ENCODE data around the gene ZFP64.
"Not testable (repeated sequence)": the region's sequence is repeated elsewhere in the genome, so short reads cannot be mapped to it uniquely, and the experiment has no call there.

The ZFP64 gene

GRCh38 chr20:52191132-52191915 lies at the start of gene ZFP64:
Gene ZFP64 (minus strand): TSS chr20:52191779. CDS start chr20:52191636, 143 bp downstream.
- peak; percentile 90 for DNase-seq

DNA sequence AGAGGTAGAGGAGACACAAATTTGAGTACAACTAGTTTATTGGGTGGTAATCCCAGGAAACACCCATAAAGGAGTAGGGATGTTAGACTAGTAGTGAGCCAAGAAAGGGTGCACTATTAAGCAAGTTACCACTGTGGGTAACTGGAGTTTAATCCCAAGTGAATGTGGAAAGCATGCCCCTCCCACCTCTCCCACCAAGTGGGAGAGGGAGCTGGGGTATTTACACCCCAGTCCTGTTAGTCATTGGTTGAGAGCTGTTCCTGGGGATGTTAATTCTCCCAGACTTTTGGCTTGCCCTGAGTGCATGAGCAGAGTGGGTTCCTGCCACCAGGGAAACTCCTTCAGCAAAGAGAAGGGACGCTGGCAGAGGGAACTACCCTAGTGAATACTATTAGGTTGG lies 49.2 kb upstream of the ZFP64 start:
- no peak for DNase-seq

DNA sequence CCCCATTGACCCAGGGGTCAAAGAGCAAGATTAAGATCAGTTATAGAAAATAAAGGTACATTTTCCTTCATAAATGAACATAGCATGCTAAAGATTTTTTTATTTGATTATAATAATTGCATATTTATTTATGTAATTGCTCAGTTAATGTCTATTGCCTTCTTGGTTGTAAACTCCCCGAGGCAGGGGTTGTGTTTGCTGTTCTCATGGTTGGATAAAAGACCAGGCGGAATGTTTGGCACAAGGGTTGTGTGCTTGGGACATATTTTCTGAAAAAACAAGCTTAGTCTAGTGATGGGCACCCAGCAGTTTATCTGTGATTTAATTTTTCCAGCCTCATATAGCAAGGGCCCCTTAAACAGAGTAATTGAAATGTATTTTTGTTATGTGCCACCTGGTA lies 47.5 kb upstream of the ZFP64 start:
- DNase-seq: no peak

- no peak for DNase-seq
Measured at GRCh38 chr20:52236292-52236691, 44.7 kb upstream of the ZFP64 start.

- no peak for DNase-seq
Measured at GRCh38 chr20:52235129-52235528, 43.5 kb upstream of the ZFP64 start.

- DNase-seq: no peak
Measured at GRCh38 chr20:52234302-52235045, 42.9 kb upstream of the ZFP64 start.

DNA sequence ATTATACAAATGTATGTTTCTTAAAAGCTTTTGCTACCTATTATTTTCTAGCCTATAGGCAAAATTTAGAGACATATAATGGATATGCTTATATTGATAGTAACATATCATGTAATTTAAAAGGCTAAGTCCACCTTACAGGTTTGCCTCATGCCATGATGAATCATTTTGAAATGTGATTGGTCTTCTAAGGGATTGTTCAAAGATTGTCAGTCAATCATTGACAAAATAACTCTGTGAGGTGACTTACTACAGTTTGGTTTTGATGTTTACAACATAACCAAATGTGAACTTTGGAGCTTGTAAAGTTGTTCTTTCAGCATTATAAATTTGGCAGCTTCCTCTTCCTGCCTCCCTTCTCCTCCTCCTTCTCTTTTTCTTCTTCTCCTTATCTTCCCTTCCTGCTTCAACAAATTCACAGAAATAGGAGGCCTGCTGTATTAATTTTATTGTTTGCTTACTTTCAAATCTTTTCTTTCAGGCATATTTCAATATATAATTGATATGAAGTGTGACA lies 39.7 kb upstream of the ZFP64 start:
- no peak for DNase-seq

DNA sequence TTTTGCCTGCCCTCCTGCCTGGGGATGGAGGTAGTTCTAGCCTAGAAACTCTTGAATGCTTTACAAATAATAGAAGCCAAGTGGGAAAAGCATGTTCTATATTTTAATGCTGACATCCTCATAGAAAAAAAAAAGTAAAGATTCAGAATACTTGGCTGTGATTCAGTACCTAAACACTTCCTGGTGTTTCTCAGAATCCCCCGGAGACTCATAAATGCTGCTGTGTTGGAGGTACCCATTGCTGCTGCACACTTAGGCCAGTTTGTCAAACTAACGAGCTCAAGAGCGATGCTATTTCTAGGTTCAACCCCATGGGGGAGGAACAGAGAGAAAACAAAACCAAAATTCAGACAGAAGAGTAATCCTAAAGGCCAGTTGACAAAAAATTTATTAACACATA lies 38.8 kb upstream of the ZFP64 start:
- no peak for DNase-seq

- DNase-seq: not testable (repeated sequence)
Measured at GRCh38 chr20:52229346-52229745, 37.8 kb upstream of the ZFP64 start.

GRCh38 chr20:52226370-52226769 lies 34.8 kb upstream of the ZFP64 start:
- no peak for DNase-seq

GRCh38 chr20:52224920-52225319 lies 33.3 kb upstream of the ZFP64 start:
- DNase-seq: no peak

DNA sequence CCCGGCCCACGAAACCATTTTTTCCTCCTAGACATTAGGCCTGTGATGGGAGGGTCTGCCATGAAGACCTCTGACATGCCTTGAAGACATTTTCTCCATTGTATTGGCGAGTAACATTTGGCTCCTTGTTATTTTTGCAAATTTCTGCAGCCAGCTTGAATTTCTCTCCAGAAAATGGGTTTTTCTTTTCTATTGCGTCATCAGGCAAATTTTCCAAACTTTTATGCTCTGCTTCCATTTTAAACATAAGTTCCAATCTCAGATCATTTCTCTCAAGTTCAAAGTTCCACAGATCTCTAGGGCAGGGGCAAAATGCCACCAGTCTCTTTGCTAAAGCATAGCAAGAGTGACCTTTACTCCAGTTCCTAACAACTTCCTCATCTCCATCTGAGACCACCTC lies 29.8 kb upstream of the ZFP64 start:
- DNase-seq: not testable (repeated sequence)

GRCh38 chr20:52220891-52221290 lies 29.3 kb upstream of the ZFP64 start:
- DNase-seq: not testable (repeated sequence)

- peak; percentile 88 for DNase-seq
Measured at GRCh38 chr20:52219441-52219840, 27.9 kb upstream of the ZFP64 start.

DNA sequence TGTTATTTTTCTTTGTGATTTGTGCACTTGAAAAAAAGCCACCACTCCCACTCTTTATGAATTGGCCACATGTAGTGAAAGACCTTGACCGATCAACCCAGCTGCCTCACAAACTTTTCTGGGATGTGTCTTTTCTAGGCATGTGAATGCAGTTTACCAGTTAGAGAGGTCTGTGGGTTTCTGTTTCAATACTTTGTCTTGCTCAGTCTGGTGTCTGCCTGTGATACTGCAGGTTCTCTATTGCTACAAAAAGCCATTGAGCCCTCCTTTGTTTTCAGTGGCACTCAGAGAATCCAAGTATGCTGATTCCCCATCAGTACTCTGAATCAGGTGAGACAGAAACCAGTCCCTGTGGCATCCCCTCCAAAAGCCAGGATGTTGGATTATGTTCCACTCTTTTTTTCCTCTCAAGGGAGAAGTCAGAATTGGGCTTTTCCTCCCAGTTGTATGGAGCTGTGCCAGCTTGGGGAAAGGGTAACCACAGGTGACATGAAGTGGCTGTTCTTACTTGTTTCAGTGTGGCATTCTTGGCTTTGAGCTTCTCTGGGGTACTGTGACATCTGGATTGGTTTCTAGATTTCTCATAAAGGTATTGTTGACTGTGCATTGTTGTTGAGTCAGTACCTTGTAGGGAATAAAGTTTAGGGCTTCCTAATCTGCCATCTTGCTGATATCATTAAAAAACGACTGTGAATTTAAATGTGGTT lies 26.3 kb upstream of the ZFP64 start:
- DNase-seq: no peak

DNA sequence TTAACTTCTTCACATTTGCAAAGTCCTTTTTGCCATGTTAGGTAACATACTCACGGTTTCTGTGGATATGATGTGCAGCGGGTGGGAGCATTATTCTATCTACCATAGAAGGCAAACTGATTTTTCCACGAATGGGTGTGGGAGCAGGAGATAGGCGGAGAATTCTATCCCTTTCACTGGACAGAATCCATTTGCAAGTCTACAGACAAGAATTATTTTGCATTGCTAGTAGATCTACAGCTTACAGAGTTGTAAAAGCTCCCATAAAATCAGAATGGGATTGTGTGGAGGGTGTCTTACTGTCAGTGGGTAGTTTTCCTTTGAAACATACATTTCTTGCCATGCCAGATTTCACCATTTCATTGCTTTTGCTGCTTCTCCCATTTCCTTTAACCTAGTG lies 22.4 kb upstream of the ZFP64 start:
- no peak for DNase-seq

DNA sequence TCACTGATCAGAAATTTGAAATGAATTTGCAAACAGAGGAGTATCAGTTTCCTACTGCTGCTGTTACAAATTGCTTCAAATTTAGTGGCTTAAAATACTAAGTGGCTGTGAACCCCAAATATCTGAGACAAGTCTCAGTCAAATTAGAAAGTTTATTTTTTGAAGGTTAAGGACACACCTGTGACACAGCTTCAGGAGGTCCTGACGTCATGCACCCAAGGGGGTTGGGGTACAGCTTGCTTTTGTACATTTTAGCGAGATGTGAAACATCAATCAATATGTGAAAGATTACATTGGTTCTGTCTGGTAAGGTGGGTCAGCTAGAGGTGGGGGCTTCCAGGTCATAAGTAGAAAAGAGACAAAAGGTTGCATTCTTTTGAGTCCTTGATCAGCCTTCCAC lies 21.4 kb upstream of the ZFP64 start:
- no peak for DNase-seq

GRCh38 chr20:52210037-52210990 lies 18.7 kb upstream of the ZFP64 start:
- DNase-seq: peak; percentile 12

DNA sequence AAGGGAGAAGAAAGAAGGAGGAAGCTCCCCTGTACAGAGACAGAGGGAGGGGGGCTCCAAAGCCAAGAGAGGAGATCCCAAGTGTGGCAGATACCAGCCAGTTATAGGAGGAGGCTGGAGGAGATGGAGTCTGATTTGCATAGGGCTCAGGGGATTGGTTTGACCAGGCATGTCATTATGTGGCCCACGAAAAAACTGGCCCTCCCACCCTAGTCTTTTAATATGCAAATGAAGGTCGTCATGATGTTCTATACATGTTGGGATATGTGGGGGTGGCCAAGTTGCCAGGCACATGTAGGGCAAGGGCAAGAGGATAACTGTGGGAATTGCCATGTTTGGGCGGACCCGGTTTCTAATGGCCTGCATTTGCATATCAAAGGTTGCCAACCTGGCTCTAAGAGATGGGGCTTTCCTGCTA lies 17.6 kb upstream of the ZFP64 start:
- DNase-seq: no peak

DNA sequence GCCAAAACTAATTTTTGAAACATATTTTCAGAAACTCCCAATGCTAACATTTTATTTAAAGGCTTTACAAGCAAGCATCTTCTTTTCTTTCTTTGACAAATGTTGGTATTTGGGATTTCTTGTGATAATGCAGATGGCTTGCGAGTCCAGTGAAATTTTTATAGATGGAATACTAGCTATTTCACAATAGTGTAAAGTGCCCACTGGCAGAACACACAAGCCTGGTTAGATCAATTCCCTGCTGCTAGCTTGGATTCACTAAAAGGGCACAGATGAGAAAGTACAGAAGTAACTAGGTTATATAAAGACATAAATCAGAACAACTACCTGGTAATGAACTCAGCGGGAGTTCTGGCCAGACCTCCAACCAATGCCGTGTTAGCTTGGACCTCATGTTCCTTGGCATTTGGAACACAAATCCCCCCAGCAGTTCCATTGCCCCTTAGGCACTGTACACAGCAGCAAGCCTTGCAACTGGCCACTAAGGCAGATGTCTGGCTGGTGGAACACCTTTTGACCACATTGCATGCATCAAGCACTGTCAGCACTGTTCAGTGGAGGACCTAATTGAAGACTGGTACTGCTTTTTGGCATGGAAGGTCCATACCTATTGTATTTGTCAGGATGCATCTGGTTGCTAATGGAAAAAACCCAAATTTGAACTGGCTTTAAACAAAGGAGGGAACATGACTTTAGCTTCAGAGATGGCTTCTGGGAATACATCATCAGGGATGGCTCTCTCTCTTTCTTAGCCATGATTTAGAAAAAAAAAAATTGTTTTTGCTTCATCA lies 15.6 kb upstream of the ZFP64 start:
- no peak for DNase-seq

- peak; percentile 18 for DNase-seq
Measured at GRCh38 chr20:52204136-52204535, 12.6 kb upstream of the ZFP64 start.
